HG03558 (cell line): ENCODE measurements around the gene ANKMY1.

Experiments used
- ATAC-seq: cut with Tn5 transposase; IDR thresholded peaks from one replicate; pipeline ENCODE4 v1.9.1; 2021; ENCODE audit warnings: moderate number of reproducible peaks; ENCODE audit not compliant: unreplicated experiment; ENCODE audit errors: extremely low read depth

Gene ANKMY1

DNA sequence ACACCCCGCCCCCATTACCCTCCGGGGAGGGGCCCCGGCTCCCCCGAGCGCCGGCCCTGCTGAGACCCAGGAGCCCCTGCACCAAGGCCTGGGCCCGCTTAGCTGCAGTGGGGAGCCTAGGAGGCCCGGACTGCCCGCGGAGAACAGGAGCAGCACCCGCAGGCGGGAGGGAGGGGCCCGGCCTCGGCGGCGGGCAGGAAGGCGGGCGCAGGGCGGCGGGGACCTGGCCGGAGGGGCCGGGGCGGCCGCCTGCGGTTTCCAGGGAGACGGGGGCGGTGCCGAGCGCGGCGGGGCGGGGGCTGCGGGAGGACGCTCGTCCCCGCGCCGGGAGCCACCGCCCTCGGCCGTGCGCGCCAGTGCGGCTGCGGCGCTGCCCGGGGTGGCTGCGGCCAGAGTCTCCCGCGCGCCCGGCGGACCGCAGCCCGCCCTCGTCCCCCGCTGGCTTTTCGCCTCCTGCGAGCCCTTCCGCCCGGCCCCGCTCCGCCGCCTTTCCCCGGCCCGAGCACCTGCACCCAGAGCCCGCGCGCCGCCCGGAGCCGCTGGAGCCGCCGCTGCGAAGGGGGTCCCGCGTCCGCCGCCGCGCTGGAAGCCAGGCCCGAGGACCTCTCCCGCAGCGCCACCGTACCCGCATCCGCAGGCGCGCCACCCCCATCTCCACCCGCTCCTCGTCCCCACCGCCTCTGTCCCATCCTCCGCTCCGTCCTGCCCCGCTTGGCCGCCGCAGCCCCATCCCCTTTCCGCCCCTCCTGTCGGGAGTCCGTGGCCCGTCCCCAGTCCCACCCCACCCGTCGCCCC, 105.1 kb downstream of the ANKMY1 start:
- ATAC-seq: no peak

GRCh38 chr2:240451791-240452461, 105.9 kb downstream of the ANKMY1 start:
- no peak for ATAC-seq

DNA sequence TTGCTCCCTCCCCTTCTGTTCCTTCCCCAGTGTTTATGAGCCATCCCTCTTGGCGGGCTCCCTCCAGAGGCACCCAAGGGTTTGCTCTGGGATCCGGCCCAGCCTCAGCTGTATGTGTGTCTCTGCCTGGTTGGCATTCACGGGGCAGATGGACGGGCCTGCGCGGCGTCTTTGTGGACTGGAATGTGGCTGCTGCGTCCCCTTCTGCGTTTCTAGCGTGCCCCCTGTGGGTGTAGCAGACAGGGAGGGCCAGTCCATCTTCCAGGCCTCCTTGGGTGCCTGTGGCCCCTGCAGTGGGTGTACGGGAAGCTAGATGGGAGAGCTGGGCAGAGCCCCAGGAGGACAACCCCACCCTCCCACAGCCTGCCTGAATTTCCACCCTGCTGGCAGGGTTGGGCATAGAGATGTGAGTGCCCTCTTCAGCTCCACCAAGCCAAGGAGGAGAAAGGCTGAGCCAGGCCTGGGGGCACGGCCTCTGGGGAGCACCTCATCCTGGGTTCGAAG, 106.6 kb downstream of the ANKMY1 start:
- no peak for ATAC-seq

- no peak for ATAC-seq
These were observed 107.2 kb downstream of the ANKMY1 start for GRCh38 chr2:240450532-240451107.

- ATAC-seq: no peak
These were observed 107.8 kb downstream of the ANKMY1 start for GRCh38 chr2:240449764-240450531.

DNA sequence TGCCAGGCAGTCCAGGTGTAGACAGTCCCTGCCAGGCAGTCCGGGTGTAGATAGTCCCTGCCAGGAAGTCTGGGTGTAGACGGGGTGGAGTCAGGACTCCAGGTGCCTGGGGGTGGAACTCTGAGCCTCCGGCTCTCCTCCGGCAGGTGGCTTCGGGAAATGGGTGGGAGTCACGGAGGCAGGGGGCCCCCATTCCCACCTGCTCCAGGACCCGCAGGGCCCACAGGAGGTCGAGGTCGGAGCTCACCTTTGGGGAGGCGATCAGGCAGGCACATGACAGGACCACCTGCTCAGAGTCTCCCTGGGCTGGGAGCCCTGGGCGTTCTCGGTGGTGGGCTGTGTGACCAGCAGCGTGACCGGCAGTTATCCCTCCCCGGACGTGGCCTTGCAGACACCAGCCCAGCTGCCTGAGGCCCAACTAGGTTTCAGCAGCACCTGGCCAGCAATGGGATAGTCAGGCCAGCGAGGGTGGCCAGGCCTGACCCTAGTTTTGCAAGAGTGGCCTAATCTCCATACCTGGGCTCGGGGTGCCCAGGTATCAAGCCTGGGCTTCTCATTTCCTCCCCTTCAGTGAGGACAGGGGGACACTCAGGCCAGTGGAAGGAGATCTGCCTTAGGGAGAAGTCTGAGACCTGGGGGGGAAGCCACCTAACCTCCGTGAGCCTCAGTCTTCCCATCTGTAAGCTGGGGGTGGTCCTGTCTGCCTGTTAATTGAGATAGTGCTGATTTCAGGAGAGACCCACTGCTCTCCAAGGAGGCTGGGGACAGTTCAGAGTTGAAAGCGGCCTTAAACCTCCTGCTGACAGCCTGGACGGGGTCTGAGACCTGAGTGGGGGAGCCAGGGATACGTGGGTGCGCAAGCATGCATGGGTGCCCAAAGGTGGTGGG, 109.2 kb downstream of the ANKMY1 start:
- ATAC-seq: no peak

DNA sequence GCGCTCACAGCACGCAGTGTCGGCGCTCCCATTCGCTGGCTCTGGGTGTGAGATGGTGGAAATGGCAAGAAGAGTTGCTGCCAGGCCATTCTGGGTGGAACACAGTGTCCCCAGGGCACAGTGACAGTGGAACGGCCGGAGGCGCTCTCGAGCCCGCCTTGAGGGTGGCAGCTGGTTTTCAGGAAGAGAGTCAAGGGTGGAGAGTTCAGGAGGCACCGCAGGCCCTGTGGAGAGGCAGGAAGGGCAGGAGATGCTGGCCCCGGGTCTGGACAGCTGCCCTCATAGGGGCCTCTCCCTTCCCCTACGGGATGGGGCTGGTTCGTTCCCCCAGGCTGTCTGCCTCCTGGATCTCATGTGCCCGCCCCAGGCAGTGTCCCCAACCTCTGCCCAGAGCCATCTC, 109.9 kb downstream of the ANKMY1 start:
- ATAC-seq: no peak

- no peak for ATAC-seq
These were observed 110.5 kb downstream of the ANKMY1 start for GRCh38 chr2:240447331-240447730.

GRCh38 chr2:240446664-240447175, 111.1 kb downstream of the ANKMY1 start:
- ATAC-seq: no peak

- no peak for ATAC-seq
These were observed 111.7 kb downstream of the ANKMY1 start for GRCh38 chr2:240445961-240446663.

GRCh38 chr2:240444464-240444863, 113.3 kb downstream of the ANKMY1 start:
- ATAC-seq: no peak

GRCh38 chr2:240443891-240444301, 113.9 kb downstream of the ANKMY1 start:
- ATAC-seq: no peak

DNA sequence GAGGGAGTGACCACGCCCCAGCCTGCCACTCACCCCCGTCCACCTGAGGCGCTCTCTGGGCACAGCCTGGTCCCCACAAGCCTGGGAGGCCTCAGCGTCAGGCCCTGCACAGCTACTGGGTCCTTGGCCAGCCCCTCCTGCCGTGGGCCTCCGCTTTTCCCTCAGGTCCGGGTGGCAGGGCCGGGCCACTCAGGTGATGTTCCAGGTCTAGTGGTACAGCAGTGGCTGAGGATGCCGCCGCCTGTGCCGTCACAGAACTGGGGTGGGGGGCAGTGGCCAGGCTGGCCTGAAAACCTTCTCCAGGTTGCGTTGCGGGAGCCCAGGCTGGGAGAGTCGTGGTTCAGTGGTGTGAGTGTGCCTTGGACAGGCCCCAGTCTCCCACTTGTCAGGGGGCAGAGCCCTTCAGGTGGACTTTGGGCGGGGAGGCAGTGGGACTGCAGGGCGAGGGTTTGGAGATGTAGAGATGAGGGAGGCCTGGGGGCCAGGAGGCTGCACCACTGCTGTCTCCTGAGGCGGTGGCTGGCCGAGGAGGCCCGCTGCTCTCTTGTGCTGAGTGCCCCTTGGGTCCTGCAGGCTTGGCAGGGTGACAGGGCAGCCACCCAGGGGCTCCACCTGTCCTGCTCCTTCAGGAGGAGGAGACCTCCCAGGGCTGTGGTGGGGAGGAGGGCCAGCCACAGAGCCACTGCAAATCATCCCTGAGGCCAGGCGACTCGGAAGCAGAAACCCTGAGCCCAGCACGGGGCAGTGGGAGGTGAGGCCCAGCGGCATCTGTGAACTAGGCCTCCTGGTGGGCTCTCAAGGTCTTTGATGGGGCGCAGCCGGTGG, 114.7 kb downstream of the ANKMY1 start:
- no peak for ATAC-seq

- ATAC-seq: no peak
These were observed 115.8 kb downstream of the ANKMY1 start for GRCh38 chr2:240441993-240442411.

DNA sequence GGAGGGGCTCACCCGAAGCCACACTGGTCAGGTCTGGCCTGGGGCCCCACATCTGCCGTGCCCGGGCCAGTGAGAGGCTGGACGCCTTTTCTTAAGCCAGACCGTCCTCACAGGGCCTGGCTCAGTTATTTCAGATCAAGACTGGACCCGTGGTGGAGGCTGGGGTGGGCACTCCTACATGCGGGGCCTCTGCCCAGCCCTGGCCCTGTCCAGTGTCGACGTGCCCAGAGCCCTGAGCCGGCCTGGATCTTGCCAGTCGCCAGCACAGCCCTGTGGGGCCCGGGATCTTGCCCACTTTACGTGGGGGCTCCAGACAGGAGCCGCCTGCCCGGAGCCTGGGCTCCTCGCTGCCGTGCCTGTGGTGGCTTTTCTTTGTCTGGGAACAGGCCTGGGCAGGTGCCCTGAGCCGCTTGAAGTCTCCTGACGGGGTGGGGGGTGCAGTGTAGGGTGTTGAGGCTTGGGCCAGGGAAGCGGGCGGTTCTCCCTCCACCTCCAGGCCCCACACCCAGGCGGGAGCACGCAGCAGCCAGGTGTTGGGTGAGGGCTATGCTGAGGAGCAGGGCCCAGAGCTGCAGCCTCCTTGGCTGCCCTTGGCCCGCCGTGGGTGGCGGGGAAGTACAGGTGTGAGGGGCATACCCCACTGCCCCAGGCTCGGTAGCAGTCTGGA, 116.3 kb downstream of the ANKMY1 start:
- no peak for ATAC-seq

DNA sequence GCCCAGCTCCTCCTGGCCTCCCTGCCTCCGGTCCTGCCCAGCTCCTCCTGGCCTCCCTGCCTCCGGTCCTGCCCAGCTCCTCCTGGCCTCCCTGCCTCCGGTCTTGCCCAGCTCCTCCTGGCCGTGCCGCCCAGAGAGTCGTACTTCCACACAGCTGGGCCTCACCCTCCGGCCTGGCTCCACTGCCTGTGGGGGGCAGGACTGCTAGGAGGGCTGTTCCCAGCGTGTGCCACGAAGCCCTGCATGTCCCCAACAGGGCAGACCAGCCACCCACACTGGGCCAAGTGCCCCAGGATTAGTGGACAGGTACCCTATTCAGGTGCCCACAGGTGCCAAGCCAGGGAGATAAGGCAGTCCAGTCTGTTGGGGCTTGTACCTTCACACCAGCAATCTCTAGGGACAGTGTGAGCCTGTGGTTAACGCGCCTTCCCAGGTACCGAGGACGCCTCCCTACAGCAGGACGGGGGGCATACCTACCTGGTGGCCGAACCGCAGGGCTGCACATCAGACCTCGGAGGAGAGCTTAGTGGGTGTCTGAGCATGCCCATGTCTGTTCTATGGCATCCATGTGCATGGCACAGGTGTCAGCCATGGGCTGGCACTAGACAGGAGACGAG, 117.0 kb downstream of the ANKMY1 start:
- no peak for ATAC-seq

DNA sequence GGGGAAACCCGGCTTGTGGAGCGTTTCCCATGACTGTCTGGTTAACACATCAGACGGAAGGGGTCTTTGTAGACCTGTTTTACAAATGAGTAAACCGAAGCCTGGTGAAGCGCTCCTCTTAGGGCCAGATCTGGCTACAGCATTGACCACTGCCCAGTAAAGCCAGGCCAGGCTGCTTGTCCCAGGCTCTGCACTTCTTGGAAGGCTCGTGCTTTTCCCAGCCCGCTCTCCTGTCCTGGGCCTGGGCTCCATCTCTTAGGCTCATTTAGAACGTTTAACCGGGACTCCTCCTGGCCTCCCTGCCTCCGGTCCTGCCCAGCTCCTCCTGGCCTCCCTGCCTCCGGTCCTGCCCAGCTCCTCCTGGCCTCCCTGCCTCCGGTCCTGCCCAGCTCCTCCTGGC, 117.5 kb downstream of the ANKMY1 start:
- ATAC-seq: no peak
